Measurements from ENCODE around the gene GABRG3.

GABRG3 gene

DNA sequence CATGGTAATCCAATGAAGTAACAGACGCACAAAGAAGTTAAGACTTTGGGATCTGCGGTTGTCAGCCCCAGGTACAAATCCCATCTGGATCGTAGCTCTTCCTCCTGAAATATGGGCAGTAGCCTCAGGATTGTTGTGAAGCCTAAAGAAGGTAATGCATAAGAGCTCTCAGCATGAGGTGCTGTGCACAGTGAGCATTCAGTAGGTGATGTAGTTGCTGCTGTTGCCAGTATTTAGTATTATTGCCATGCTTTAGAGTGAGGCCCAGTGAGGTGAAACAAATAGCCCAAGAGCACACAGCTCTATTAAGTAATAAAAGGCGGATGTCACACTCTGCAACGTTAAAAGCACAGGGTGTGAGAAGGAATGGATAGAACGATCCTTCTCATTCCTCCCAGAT, 225.7 kb downstream of the GABRG3 start:
- no peak for DNase-seq

DNA sequence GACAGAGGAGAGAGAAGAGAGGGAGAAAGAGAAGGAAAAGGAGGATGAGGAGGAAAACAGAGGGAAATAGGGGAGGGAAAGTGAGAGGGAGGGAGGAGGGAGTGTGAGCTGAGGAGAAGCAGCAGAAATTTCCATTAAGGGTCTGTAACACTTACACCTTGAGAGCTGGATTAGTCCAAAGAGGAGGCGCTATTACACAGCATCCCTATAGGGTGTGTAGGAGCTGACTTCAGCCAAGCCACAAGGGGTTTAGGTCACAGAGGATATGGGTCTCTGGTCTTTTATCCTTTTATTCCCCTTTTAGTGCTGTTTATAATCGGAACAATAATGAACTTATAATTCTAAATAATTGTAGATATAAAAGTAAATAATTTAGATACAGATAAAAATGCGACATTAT, 230.4 kb downstream of the GABRG3 start:
- no peak for DNase-seq

DNA sequence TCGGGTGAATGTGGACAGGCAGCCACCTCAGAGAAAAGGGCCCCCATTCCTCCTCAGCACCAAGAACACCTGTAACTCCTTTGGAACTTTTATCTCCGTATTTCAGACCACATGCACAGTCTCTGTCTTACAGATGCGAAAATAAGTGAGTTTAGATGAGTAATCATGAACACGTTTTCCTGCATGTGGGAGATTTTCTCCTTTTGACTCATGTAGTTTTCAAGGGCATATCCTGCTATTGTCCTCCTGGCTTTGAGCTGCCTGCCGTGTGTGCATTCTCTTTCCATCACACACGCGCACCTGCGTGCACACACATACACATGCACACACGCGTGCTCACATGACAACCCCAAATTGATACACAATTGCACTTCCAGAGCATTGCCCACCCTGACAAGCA, 239.2 kb downstream of the GABRG3 start:
- no peak for DNase-seq

DNA sequence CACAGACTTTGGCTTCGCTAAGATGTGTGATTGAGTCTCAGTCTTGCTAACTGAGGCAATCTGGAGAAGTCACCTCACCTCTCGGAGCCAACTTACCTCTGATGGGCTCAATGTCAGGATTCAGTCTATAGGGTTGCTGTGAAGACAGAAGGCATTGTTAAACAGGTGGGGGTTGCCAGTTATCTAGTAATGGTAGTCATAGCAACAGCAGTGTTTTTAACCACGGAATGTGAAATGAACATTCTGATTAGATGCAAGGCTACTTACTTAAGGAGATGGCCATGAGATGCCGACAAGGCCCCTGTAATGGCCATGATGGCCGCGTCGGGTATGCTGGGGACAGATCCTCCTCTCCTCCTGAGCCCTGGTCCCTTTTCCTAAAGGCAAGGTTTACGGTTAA, 243.1 kb downstream of the GABRG3 start:
- DNase-seq: no peak

DNA sequence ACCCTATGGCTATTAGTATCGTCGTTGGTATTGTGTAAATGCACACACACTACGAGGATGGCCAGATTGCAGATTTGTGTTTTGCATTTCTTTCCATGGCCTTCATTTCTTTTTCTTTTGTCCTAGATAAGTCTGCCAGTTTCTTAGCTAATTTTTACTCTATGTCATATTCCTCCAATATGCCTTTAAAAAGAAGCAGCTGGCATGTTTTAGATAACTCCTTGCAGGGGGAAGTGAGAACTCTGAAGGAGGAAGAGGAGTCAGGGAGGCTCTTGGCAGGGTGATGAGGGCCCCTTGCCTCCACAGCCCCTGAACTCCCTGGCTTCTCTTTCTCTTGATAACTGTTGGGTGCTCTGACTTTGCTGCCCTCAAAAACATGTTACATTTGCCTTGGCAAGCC, 244.0 kb downstream of the GABRG3 start:
- DNase-seq: no peak

DNA sequence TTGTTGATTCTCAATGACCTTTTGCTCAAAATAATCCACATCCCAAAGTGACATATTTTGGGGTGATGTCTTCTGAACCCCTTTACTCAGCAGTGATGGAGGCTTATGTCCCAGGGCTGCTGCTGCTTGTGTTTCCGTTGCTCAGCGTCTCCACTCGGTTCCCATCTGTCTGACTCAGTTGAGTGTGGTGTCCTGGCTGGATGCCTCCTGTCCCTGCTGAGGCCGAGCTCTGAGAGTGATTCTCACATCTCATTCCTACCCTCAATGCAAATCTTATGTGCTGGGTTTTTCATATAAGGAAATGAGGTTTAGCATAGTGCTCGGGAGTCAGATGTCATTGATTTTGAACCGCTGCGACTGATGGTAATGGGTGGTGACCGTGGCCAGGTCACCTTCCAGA, 247.4 kb downstream of the GABRG3 start:
- DNase-seq: no peak

DNA sequence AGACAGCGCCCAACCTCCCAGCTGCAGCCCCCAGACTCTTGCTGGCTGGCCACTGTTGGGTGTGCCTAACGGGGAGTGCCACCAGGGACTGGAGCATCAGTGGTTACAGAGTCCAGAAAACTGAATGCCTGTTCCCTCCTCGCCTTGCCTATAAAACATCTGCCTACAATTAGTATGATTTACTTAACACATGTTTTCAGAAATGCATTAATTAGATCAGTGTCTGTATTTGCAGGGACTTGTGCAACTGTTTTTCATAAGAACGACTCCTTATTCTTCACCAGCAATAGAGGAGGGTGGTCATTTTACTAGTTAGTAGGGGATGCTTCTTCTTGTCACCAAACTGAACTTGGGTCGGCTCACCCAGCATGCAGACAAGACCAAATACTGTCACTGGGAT, 248.7 kb downstream of the GABRG3 start:
- DNase-seq: no peak

DNA sequence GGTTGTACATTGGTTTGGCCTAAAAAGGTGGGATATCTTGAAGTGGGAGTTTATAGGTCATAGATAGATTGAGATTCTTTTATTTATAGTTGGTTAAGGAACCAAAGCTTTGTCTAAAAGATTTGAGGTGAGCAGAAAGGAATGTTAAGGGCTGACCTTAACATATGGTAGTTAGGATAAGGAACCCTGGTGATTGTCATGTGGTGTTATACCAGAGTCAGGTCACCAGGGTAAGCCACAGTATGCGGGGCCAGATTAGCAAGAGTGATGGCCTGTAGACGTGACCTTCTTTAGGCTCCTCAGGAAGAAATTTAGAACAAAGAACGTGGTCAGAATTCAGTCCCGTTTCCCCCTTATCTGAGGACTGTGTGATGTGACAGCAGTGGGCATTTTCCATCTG, 249.2 kb downstream of the GABRG3 start:
- no peak for DNase-seq

DNA sequence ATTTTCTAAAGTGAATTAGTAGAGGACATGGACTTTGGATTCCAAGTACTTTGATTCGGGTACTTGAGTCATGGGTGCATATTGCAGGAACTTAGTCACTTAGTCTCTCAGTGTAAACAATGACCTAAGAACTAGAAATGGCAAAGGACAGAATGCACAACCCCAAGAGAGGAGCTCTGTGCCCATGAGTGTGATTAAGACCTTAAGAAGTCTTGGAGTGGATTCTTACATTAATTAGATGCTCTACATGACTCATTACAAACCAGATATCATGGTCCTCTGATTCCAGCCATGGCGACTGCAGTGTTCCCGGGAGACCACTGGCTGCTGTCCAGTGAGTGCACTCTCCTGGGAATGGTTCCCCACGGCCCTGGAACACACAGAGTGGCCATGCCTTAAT, 251.5 kb downstream of the GABRG3 start:
- no peak for DNase-seq

DNA sequence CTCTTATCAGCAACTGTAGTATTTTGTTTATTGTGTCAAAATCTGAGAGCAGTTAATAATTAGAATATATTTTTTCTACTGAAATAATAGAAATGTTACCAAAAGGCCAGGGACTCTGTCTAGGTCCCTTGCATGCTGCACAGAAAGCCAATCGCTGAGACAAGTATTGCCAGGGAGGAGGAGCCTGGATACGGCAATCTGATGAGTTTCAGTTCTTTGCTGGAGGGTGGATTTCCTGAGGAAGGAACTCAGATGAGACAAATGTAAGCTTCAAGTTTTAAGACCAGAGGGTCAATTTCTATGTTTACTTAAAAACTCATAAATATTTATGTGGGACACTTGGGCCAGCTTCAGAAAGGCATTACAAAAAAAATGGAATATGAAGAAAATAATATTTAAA, 252.2 kb downstream of the GABRG3 start:
- no peak for DNase-seq

DNA sequence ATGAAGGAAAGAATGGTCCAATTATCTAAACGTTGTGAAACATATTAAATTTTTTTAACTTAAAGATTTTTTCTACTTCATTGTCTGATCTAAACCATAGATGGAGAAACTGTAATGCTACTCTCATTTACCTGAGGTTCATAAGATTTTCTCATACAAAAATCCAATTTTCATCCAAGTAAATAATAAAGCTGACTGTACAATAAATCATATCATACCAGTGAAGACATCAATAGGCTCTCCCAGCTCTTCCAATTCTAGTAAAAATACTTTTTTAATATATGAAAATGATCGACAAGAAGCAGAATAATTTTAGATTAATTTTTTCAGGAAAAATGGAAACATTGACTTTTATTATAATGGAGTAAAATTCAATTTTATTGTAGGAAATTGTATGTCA, 260.8 kb downstream of the GABRG3 start:
- DNase-seq: no peak

DNA sequence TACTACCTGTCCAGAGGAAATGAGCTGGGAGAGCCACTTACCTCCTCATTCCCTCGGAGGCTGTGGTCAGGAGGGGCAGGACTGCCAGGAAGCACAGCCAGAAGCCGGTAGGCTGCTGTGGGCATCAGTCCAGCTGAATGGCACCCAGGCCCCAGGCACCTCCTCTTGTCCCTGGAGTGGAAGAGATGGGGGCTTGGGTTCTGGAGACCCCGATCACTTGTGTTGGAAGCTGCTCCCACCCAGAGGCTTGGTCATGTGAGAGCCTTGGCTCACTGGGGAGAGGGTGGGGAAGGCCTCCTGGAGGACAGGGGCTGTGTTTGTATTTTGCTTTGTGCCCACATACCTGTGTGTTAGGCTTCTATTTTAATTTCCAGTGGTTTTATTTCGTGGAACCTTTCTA, 261.9 kb downstream of the GABRG3 start:
- no peak for DNase-seq

DNA sequence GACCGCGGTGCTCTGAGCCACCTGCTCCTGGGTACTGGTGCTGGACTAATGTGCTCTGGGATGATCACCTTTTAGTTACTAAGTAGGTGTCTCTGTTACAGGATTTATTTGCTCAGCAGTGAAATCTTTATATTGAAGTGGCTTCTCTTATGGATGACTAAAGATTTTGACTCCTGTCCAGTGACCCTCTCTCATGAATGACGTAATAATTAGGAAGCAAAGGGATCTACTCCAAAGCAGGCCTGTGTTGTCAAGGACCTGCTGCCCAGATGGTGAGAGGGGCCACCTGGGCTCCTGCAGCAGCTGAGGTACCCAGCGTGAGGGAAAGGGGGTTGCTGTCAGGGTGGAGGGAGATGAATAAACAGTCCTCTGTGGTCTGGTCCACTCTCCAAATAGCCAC, 263.6 kb downstream of the GABRG3 start:
- no peak for DNase-seq

DNA sequence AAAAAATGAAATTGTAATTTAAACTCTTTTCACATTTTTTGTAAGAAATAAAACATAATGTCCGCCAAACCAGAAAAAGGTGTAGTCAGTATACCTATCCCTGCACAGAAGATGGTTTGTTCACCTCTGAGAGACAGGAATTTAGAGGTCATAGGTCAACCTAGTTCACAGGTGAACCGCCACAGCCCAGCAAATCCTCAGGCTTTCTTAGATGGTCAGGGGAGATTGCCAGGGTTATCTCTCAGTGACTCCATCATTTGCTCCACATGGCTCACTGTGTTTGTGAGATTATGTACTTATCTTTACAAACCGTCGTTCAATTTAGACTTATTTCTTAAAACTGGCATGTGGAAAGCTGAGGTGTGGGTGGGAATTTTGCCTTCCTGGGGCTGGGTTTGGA, 264.2 kb downstream of the GABRG3 start:
- DNase-seq: no peak

DNA sequence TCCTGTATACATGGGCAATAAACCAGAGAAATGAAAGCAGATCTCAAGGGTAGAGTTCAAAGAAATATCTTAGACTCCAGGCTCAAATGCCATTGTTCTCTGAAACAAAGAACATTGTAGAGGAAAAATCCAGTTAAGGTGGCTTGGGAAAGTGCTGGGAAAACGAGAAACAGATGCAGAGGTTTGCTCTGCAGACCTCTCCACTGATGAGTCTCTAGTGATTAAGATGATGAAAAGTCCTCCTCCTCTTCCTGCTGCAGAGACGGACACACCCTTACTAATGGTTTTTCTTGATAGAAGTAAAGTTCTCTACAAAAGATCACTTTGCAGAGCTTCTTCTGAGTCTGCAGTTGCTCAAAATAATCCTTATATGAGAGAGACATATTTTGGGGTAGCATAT, 264.7 kb downstream of the GABRG3 start:
- DNase-seq: no peak

DNA sequence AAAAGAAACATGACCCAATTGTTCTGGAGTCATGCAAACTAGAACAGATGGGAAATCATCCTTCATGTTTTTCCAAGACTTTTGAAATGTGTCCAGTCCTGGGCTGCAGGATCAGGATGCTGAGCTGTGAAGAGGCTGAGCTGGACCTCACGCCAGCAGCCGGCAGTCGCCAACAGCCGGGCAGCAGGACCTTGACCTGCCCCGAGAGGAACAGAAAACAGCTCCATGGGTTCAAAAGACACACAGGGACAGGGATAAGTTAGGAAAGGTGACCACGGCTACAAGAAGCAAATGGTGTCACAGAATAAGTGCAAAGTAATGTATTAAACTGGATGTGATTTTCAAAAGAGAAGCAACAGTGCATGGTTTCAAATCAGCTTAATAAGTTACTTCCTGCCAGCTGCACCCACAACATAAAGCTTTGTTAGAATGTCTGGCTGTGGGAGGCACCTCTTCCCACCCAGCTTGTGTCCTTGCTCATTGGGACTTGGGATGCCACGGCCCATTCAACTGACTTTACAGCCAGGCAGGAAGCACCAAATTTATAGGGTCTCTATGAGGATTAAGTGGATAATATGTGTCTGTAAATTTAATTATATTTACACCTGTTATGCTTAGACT, 266.4 kb downstream of the GABRG3 start:
- no peak for DNase-seq

DNA sequence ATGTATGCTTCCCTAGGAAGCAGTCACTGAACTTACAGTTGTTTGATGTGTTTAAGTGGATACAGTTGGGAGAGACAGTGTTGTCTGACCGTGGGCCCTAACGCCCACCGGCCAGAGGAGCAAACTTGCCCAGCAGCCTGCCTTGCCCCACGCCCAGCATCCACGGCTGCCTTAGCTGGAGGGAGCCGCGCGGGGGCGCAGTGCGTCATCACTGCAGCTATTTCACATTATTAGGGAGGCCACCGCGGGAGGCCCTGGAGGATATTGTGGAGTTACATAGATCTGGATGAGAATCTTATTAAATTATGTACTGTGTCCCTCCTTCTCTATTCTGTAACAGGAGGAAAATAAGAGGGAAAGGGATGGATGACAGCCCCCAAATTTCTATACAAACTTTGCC, 267.2 kb downstream of the GABRG3 start:
- no peak for DNase-seq

DNA sequence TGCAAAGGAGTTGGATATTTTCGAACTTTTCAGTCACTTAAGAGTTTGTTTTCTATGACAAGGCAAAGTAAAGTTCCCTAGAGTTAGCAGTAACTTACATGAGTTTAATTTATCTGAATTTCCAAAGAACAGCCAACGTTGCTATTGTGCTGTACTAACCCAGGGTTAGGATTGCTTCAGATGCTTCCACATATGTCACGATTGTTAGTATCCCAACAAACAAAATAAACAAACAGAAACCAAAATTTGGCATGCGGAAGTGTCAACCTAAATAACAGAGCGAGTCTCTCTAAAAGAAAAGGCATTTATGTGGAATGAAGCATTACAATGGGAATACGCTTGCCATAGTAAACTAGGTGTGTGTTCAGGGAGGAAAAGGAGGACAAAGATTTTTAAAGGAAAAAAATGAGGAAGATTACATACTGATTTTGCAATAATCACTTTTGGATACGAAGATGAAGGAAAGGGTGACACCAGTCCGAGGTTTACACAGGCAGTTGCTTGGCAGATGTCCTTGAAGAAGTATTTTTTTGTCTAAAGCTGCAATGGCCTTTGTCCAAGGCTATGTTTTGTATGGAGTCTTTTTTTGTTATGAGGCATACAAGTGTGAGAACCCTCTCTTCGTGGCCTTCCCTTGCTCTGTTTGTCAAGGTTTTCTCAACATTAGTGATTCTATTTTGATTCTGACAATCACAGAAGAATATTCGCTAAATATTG, 267.9 kb downstream of the GABRG3 start:
- no peak for DNase-seq

DNA sequence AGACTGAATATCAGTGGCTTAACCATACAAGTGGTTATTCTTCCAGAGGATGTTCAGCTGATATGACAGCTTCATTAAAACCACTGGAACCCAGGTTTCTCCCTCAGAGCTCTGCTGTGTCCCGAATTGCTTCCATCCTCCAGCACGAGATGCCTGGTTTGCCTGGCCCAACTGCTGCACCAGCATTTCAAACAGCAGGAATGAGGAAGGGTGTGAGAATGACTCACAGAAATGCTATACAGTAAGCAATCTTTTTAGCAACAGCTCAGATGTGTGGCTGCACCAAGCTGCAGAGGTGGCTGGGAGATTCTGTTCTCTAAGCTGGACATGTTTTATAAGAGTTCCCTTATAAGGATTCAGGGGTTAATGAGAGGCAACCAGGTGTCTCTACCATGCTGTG, 271.0 kb downstream of the GABRG3 start:
- DNase-seq: no peak

DNA sequence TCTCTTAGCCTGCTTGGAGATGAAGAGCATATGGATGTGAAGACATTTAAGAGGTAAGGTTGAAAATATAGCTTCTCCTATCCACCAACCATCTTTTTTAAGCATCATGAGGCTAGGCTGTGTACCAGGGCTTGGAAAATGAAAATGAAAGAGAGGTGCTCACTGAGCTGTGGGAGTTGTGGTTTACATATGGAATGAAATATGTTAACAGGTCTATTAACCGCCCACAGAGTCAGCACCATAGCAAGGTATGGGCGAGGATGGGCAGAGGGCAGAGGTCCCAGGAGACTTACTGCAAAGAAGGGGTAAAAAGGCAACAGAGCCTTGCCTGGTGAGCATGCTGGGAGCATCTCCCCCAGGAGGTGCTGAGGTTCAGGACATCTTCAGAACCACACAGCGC, 273.1 kb downstream of the GABRG3 start:
- DNase-seq: no peak

DNA sequence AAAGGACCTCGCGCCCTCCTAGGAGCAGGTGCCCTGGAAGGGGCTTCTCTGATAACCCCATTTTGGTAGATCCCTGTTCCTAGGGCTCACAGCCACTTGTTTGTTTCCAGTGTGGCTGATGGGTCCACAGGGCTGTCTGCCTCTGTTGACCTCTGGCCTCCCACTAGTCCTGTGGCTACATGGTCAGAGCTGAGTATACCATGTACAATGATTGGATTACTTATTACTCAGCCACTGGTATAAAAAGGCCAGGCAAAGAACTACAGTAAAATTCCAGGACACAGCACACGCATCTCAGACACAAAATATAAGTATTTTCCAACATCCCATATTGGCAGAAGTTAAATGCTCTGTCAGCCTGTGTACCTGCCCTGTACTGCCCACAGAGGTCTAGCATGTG, 277.3 kb downstream of the GABRG3 start:
- no peak for DNase-seq

DNA sequence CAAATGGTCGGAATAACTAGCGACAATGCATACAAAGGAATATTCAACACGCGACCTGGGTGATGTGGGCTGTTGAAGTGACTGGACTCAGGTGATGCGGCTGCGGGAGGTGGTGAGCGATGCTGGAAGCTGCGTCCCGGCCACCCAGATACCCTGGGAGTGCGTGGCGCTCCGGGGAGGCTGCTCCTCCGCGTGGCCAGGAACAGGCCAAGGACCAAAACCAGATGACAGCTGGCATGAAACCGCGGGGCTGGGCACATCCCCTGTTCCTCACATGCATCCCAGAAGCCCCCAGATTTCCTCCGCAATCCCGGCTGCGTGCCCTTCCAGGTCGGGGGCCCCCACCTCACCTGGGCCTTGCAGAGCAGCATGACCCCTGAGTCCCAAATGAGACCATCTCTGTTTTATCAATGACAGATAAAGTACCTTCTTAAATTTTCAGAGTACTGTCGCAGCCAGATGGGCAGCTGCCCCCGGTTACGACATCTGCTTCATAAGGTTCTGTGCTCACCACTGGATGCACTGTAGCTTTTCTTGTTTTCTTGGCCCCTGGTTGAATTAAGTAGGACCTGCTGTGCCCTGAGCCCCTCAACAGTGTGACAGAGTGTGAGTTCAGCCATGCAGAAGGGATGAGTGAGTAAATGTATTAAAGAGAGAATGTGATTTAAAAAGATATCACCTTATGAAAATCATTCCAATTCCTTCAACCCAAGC, 278.2 kb downstream of the GABRG3 start:
- no peak for DNase-seq

DNA sequence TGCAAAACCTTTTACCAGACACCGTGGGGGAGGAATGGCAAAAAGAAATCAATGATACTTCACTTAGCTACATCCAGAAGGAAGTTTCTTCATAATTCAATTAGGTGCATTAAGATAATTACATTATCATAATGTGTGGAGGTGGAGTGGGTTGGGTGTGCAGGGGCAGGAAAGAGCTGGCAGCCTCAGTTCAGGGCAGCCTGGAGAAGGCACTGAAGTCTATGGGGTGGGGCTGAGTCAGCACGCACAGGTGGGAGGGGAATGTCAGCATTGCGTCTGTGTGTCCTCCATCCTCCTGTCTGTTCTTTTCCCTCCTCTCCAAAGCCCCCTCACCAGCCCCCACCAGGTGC, 278.8 kb downstream of the GABRG3 start:
- DNase-seq: no peak

DNA sequence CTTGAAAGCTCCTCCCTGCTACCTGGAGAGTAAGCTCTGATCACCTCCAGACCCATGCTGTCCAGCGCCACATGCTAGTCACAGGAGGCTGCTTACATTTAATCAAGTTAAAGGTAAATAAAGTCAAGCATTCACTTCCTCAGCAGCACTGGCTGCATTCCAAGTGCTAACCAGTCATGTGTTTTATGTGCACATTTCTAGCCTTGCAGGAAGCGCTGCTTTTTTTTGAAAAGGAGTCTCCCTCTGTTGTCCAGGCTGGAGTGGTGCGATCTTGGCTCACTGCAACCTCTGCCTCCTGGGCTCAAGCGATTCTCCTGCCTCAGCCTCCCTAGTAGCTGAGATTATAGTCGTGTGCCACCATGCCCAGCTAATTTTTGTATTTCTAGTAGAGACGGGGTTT, 279.2 kb downstream of the GABRG3 start:
- DNase-seq: no peak

DNA sequence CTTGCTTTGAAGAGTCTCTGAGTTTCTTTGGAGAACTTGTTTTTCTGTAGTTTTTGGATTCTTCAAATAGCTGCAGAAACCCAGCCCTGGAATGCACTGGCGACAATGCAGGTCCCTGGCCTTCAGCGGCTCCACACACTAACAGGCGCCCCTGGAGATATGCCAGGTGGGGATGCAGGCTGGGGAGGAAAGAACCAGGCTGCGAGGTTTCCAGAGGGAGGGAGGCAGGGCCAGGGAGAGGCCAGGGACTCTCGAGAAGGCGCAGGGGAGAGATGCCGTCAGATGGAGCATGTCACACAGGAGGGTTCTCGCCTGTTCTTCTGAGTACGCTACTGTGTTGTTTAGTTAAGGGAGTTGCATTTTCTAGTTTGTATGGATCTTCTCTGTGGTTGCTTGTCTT, 283.1 kb downstream of the GABRG3 start:
- DNase-seq: no peak
